Measurements from ENCODE around the gene FGF4.

- TF ChIP-seq, protein P1, sequence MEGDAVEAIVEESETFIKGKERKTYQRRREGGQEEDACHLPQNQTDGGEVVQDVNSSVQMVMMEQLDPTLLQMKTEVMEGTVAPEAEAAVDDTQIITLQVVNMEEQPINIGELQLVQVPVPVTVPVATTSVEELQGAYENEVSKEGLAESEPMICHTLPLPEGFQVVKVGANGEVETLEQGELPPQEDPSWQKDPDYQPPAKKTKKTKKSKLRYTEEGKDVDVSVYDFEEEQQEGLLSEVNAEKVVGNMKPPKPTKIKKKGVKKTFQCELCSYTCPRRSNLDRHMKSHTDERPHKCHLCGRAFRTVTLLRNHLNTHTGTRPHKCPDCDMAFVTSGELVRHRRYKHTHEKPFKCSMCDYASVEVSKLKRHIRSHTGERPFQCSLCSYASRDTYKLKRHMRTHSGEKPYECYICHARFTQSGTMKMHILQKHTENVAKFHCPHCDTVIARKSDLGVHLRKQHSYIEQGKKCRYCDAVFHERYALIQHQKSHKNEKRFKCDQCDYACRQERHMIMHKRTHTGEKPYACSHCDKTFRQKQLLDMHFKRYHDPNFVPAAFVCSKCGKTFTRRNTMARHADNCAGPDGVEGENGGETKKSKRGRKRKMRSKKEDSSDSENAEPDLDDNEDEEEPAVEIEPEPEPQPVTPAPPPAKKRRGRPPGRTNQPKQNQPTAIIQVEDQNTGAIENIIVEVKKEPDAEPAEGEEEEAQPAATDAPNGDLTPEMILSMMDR (IDR thresholded peaks at IDR 0.05), result no peak
- TF ChIP-seq POLR2A (IDR thresholded peaks at IDR 0.05; ENCODE audit: low read depth) (no peak), EP300 (IDR thresholded peaks at IDR 0.05) (no peak), POLR2AphosphoS5 (IDR thresholded peaks at IDR 0.05) (no peak)
Observed at GRCh38 chr11:69771466-69771865, 3.7 kb downstream of the FGF4 start.

All from esophagus muscularis mucosa (tissue), 4 donors.